Caco-2 (cell line): ENCODE measurements around the gene UFM1. TPM values are rescaled to one million over a fixed set of nuclear protein-coding genes. Genes with fewer than 3 reads are reported as not detected.
"Not testable (repeated sequence)": the region's sequence is repeated elsewhere in the genome, so short reads cannot be mapped to it uniquely, and the experiment has no call there.

Experiments
- BruUV-seq: library from RNA; stranded (reverse); fragments of 400-500 nt; replicated peaks from 2 replicates; lab custom pipeline; 2021; lab: Mats Ljungman, UMichigan
- CTCF ChIA-PET: fragments of 300-600 bp; sonication (Branson Sonifier 250); formaldehyde crosslinking; loops from one replicate; lab custom pipeline; 2022; ENCODE audit warnings: antibody characterized with exemption; lab: Charles Lee
- POLR2A ChIA-PET: fragments of 300-600 bp; sonication (Branson Sonifier 250); formaldehyde crosslinking; loops from one replicate; lab custom pipeline; 2022; ENCODE audit warnings: antibody characterized with exemption; lab: Charles Lee
- DNase-seq, 2 experiments: peaks; one replicate each; pipeline versions ENCODE4 v3.0.0 to v3.0.0-alpha.2; 2020 to 2022
- H3K27me3 ChIP-seq: replicated peaks from 2 replicates; pipeline ENCODE4 v1.6.0; 2011; ENCODE audit warnings: low read length; ENCODE audit not compliant: control insufficient read depth, insufficient read depth
- H3K36me3 ChIP-seq: 2 replicates; pipeline ENCODE4 v1.5.1; 2011; ENCODE audit warnings: low read length; ENCODE audit not compliant: control insufficient read depth, insufficient read depth
- H3K4me1 ChIP-seq: fragments of 250-450 bp; sonication (Bioruptor Pico); 2 replicates; pipeline ENCODE4 v1.5.1; 2020; ENCODE audit warnings: mild to moderate bottlenecking
- H3K4me3 ChIP-seq: 2 replicates; pipeline ENCODE4 v1.5.1; 2011; ENCODE audit warnings: low read depth, mild to moderate bottlenecking, control low read depth, low read length
- H3K9me3 ChIP-seq: fragments of 250-450 bp; sonication (Bioruptor Pico); 2 replicates; pipeline ENCODE4 v1.5.1; 2020; ENCODE audit warnings: mild to moderate bottlenecking, moderate library complexity
- H3K27ac Mint-ChIP-seq: one replicate; pipeline ENCODE4 v1.8.0; 2022; ENCODE audit warnings: mixed read lengths; ENCODE audit not compliant: unreplicated experiment
- H3K27me3 Mint-ChIP-seq: one replicate; pipeline ENCODE4 v1.8.0; 2022; ENCODE audit warnings: mixed read lengths; ENCODE audit not compliant: insufficient read depth, unreplicated experiment
- H3K36me3 Mint-ChIP-seq: one replicate; pipeline ENCODE4 v1.8.0; 2022; ENCODE audit warnings: mild to moderate bottlenecking, mixed read lengths; ENCODE audit not compliant: insufficient read depth, unreplicated experiment
- H3K4me1 Mint-ChIP-seq: one replicate; pipeline ENCODE4 v1.8.0; 2022; ENCODE audit warnings: low read depth, mixed read lengths; ENCODE audit not compliant: unreplicated experiment
- H3K4me3 Mint-ChIP-seq: one replicate; pipeline ENCODE4 v1.8.0; 2022; ENCODE audit warnings: mild to moderate bottlenecking, moderate library complexity, mixed read lengths; ENCODE audit not compliant: unreplicated experiment
- H3K9me3 Mint-ChIP-seq: one replicate; pipeline ENCODE4 v1.8.0; 2022; ENCODE audit warnings: mixed read lengths; ENCODE audit not compliant: unreplicated experiment
- intact Hi-C: fragments of 100-400 bp; cut with micrococcal nuclease; formaldehyde crosslinking; loops from one replicate; pipeline ENCODE4 v1.10.0; 2022; ENCODE audit not compliant: unreplicated experiment
- total RNA-seq: library from RNA; stranded (reverse); gene quantifications from 2 replicates; pipeline ENCODE4 v1.2.3, GENCODE V29; 2022
- TF ChIP-seq, protein P1 (sequence below), 2 experiments: fragments of 200-600 bp in 1 of 2; IDR thresholded peaks; 1 replicate in 1 of 2; 2 replicates in 1 of 2; pipeline versions ENCODE4 v1.5.1 to v1.8.0; 2011 to 2022; ENCODE audit warnings: antibody characterized with exemption in 1 of 2, control low read depth in 1 of 2, inconsistent platforms in 1 of 2, low read depth in 1 of 2, low read length in 1 of 2, mild to moderate bottlenecking in 1 of 2, moderate library complexity in 1 of 2; ENCODE audit not compliant: insufficient read depth in 1 of 2, severe bottlenecking in 1 of 2, unreplicated experiment in 1 of 2

Gene UFM1
- total RNA-seq, 1 experiment from 2014 or later = 106 TPM

GRCh38 chr13:38365661-38366060 is 16.0 kb downstream of the UFM1 start:
- intact Hi-C loops = loop anchor here (1.0 to 2.0 kb wide), 2 partner anchors 8 to 51 kb away; no protein-coding TSS in a partner anchor
- H3K4me3 ChIP-seq = no peak overlapping the region
- ChIA-PET CTCF (no interaction called here), POLR2A (no interaction called here)
- Mint-ChIP-seq H3K4me3 (no peak overlapping the region), H3K4me1 (peaks cover 14% of the 10 kb centered on the region), H3K27ac (no peak overlapping the region), H3K27me3 (no peaks in the 10 kb centered on the region), H3K9me3 (no peaks in the 10 kb centered on the region), H3K36me3 (peaks cover 25% of the 10 kb centered on the region)
- BruUV-seq = no TSS peak
- H3K27me3 ChIP-seq = no peaks in the 10 kb centered on the region
- H3K9me3 ChIP-seq = no peaks in the 10 kb centered on the region; the same call in 1 of the 2 replicates
- DNase-seq = no peak
- no peaks in the 10 kb centered on the region for H3K36me3 ChIP-seq
- peaks cover 38% of the 10 kb centered on the region for H3K4me1 ChIP-seq
- TF ChIP-seq, protein P1, sequence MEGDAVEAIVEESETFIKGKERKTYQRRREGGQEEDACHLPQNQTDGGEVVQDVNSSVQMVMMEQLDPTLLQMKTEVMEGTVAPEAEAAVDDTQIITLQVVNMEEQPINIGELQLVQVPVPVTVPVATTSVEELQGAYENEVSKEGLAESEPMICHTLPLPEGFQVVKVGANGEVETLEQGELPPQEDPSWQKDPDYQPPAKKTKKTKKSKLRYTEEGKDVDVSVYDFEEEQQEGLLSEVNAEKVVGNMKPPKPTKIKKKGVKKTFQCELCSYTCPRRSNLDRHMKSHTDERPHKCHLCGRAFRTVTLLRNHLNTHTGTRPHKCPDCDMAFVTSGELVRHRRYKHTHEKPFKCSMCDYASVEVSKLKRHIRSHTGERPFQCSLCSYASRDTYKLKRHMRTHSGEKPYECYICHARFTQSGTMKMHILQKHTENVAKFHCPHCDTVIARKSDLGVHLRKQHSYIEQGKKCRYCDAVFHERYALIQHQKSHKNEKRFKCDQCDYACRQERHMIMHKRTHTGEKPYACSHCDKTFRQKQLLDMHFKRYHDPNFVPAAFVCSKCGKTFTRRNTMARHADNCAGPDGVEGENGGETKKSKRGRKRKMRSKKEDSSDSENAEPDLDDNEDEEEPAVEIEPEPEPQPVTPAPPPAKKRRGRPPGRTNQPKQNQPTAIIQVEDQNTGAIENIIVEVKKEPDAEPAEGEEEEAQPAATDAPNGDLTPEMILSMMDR (IDR thresholded peaks at IDR 0.05; ENCODE audit: insufficient read depth in 1 of 2, low read depth in 1 of 2, low read length in 1 of 2, severe bottlenecking in 1 of 2, unreplicated experiment in 1 of 2) = no peak

DNA sequence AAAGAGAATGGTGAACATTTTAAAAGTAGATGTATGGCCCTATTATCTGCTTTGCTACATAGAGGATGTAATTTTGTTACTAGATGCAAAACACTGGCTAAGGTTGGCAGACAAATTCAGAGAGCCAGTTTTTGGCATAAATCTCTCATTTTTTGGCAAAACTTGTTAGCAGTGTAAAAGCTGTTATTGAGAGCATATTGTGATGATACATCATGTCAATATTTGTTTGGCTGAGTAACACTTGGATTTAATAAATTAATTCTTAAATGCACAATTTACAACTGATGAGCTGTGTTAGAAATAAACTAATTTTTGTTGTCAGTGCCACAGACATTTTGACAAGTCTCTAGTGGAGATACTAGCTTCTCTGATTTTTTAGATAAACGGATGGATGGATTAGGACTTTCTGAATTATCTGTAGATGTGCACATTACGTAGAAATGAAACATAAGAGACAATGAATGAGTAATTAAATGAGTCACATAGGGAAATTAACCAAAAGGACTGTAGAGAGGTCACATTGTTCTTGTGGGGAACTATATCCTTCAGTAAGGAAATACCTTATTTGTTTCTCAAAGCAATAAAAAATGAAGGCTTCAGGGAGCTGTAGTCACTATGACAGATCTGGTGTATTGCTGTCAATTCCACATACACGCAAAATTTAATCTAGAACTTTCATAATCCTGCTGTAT is 17.4 kb downstream of the UFM1 start:
- Mint-ChIP-seq H3K36me3 (peaks cover 12% of the 10 kb centered on the region), H3K4me3 (no peak overlapping the region), H3K27ac (no peak overlapping the region), H3K9me3 (no peaks in the 10 kb centered on the region), H3K27me3 (no peaks in the 10 kb centered on the region), H3K4me1 (peaks cover 7% of the 10 kb centered on the region)
- H3K9me3 ChIP-seq = no peaks in the 10 kb centered on the region; the same call in 1 of the 2 replicates
- TF ChIP-seq, protein P1 (IDR thresholded peaks at IDR 0.05; ENCODE audit: insufficient read depth in 1 of 2, low read depth in 1 of 2, low read length in 1 of 2, severe bottlenecking in 1 of 2, unreplicated experiment in 1 of 2) = no peak
- intact Hi-C loops = no loop called here
- DNase-seq = no peak
- H3K27me3 ChIP-seq = no peaks in the 10 kb centered on the region
- no TSS peak for BruUV-seq
- H3K4me1 ChIP-seq = peaks cover 33% of the 10 kb centered on the region
- no peaks in the 10 kb centered on the region for H3K36me3 ChIP-seq
- POLR2A ChIA-PET = no interaction called here
- no peak overlapping the region for H3K4me3 ChIP-seq
- CTCF ChIA-PET = no interaction called here

- TF ChIP-seq, protein P1 (IDR thresholded peaks at IDR 0.05; ENCODE audit: insufficient read depth in 1 of 2, low read depth in 1 of 2, low read length in 1 of 2, severe bottlenecking in 1 of 2, unreplicated experiment in 1 of 2) = no peak
- no peaks in the 10 kb centered on the region for H3K9me3 ChIP-seq
- no peak for DNase-seq
- no TSS peak for BruUV-seq
- peaks cover 21% of the 10 kb centered on the region for H3K4me1 Mint-ChIP-seq
- H3K36me3 ChIP-seq = no peaks in the 10 kb centered on the region
- intact Hi-C loops = no loop called here
- no peaks in the 10 kb centered on the region for H3K27me3 ChIP-seq
- POLR2A ChIA-PET = no interaction called here
- no peak overlapping the region for H3K27ac Mint-ChIP-seq
- H3K4me3 ChIP-seq = no peak overlapping the region
- CTCF ChIA-PET = no interaction called here
- H3K36me3 Mint-ChIP-seq = no peaks in the 10 kb centered on the region
- no peak overlapping the region for H3K4me3 Mint-ChIP-seq
- H3K4me1 ChIP-seq = peaks cover 36% of the 10 kb centered on the region; the same call in 1 of the 2 replicates
- no peaks in the 10 kb centered on the region for H3K27me3 Mint-ChIP-seq
- no peaks in the 10 kb centered on the region for H3K9me3 Mint-ChIP-seq
These were observed 19.4 kb downstream of the UFM1 start for GRCh38 chr13:38369058-38369457.

DNA sequence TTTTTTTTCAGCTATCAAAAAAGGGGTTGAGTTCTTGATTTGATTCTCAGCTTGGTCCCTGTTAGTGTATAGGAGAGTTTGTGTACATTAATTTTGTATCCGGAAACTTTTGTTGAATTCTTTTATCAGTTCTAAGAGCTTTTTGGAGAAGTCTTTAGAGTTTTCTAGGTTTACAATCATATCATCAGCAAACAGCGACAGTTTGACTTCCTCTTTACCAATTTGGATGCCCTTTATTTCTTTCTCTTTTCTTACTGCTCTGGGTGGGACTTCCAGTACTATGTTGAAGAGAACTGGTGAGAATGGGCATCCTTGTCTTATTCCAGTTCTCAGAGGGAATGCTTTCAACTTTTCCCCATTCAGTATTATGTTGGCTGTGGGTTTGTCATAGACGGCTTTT is 20.4 kb downstream of the UFM1 start:
- H3K36me3 ChIP-seq, POLR2A ChIA-PET, H3K4me3 ChIP-seq, H3K4me3 Mint-ChIP-seq, H3K27ac Mint-ChIP-seq, BruUV-seq, H3K27me3 Mint-ChIP-seq, CTCF ChIA-PET, H3K9me3 ChIP-seq, intact Hi-C loops, H3K27me3 ChIP-seq, H3K36me3 Mint-ChIP-seq, H3K9me3 Mint-ChIP-seq, DNase-seq: not testable (repeated sequence)
- peaks cover 23% of the 10 kb centered on the region for H3K4me1 Mint-ChIP-seq
- H3K4me1 ChIP-seq = peaks cover 28% of the 10 kb centered on the region; the same call in 1 of the 2 replicates
